ENCODE data around the gene IVNS1ABP.

- TF ChIP-seq, protein P1, sequence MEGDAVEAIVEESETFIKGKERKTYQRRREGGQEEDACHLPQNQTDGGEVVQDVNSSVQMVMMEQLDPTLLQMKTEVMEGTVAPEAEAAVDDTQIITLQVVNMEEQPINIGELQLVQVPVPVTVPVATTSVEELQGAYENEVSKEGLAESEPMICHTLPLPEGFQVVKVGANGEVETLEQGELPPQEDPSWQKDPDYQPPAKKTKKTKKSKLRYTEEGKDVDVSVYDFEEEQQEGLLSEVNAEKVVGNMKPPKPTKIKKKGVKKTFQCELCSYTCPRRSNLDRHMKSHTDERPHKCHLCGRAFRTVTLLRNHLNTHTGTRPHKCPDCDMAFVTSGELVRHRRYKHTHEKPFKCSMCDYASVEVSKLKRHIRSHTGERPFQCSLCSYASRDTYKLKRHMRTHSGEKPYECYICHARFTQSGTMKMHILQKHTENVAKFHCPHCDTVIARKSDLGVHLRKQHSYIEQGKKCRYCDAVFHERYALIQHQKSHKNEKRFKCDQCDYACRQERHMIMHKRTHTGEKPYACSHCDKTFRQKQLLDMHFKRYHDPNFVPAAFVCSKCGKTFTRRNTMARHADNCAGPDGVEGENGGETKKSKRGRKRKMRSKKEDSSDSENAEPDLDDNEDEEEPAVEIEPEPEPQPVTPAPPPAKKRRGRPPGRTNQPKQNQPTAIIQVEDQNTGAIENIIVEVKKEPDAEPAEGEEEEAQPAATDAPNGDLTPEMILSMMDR (IDR thresholded peaks at IDR 0.05): no peak
- TF ChIP-seq POLR2A (IDR thresholded peaks at IDR 0.05) (no peak), POLR2AphosphoS5 (IDR thresholded peaks at IDR 0.05) (no peak), EP300 (IDR thresholded peaks at IDR 0.05) (no peak)
Measured at GRCh38 chr1:185288435-185288834, 28.6 kb downstream of the IVNS1ABP start.

All from stomach (tissue), 4 donors.